Upper lobe of right lung (tissue), 1 donor: ENCODE data around the gene SMG7. TPM values are rescaled to one million over a fixed set of nuclear protein-coding genes. Genes with fewer than 3 reads are reported as not detected.
A peak's percentile ranks its signal among the peaks of the same experiment; 100 is the strongest.
"Not testable (repeated sequence)": the region's sequence is repeated elsewhere in the genome, so short reads cannot be mapped to it uniquely, and the experiment has no call there.

ENCODE experiments used
- ATAC-seq: fragments of 200-7000 bp; cut with Tn5 transposase; one replicate; pipeline ENCODE4 v1.9.1; 2020; ENCODE audit warnings: mild to moderate bottlenecking, moderate library complexity
- DNase-seq: peaks from one replicate; pipeline ENCODE4 v3.0.0-alpha.2; 2020
- H3K27ac ChIP-seq: fragments of 200-600 bp; one replicate; pipeline ENCODE4 v1.8.0; 2022
- H3K27me3 ChIP-seq: fragments of 200-600 bp; one replicate; pipeline ENCODE4 v1.8.0; 2022; ENCODE audit warnings: mild to moderate bottlenecking
- H3K36me3 ChIP-seq: fragments of 200-600 bp; one replicate; pipeline ENCODE4 v1.8.0; 2022
- H3K4me1 ChIP-seq: fragments of 200-600 bp; one replicate; pipeline ENCODE4 v1.8.0; 2022
- H3K4me3 ChIP-seq: fragments of 200-600 bp; one replicate; pipeline ENCODE4 v1.8.0; 2022; ENCODE audit warnings: mild to moderate bottlenecking
- H3K9me3 ChIP-seq: fragments of 200-600 bp; one replicate; pipeline ENCODE4 v1.8.0; 2022
- intact Hi-C: fragments of 100-400 bp; cut with DNase I; formaldehyde crosslinking; loops from one replicate; pipeline ENCODE4 v1.11.0; 2022
- long read RNA-seq: library from polyadenylated mRNA; unstranded; transcript quantifications from one replicate; pipeline ENCODE4 v2.0.0, GENCODE V29; 2021
- total RNA-seq: library from RNA; stranded (reverse); fragmentation: NEBNext Ultra II Directional; extraction: Animal tissue kit (Norgen Biotek cat#: 25700); gene quantifications from one replicate; pipeline ENCODE4 v1.2.1, GENCODE V29; 2021
- TF ChIP-seq, protein P1 (sequence below): fragments of 200-600 bp; IDR thresholded peaks from one replicate; pipeline ENCODE4 v1.8.0; 2022; ENCODE audit warnings: antibody characterized with exemption
- donor health status: DM: no; HTN: yes; CAD: no; lungs with severe emphysema.

The SMG7 gene, protein sequence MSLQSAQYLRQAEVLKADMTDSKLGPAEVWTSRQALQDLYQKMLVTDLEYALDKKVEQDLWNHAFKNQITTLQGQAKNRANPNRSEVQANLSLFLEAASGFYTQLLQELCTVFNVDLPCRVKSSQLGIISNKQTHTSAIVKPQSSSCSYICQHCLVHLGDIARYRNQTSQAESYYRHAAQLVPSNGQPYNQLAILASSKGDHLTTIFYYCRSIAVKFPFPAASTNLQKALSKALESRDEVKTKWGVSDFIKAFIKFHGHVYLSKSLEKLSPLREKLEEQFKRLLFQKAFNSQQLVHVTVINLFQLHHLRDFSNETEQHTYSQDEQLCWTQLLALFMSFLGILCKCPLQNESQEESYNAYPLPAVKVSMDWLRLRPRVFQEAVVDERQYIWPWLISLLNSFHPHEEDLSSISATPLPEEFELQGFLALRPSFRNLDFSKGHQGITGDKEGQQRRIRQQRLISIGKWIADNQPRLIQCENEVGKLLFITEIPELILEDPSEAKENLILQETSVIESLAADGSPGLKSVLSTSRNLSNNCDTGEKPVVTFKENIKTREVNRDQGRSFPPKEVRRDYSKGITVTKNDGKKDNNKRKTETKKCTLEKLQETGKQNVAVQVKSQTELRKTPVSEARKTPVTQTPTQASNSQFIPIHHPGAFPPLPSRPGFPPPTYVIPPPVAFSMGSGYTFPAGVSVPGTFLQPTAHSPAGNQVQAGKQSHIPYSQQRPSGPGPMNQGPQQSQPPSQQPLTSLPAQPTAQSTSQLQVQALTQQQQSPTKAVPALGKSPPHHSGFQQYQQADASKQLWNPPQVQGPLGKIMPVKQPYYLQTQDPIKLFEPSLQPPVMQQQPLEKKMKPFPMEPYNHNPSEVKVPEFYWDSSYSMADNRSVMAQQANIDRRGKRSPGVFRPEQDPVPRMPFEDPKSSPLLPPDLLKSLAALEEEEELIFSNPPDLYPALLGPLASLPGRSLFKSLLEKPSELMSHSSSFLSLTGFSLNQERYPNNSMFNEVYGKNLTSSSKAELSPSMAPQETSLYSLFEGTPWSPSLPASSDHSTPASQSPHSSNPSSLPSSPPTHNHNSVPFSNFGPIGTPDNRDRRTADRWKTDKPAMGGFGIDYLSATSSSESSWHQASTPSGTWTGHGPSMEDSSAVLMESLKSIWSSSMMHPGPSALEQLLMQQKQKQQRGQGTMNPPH
- 65.9 TPM for total RNA-seq
- long read RNA-seq, partial matches to known transcripts, result 26 of 36 reads
- long read RNA-seq, other reads (novel, unspliced or antisense), result 10 of 36 reads

DNA sequence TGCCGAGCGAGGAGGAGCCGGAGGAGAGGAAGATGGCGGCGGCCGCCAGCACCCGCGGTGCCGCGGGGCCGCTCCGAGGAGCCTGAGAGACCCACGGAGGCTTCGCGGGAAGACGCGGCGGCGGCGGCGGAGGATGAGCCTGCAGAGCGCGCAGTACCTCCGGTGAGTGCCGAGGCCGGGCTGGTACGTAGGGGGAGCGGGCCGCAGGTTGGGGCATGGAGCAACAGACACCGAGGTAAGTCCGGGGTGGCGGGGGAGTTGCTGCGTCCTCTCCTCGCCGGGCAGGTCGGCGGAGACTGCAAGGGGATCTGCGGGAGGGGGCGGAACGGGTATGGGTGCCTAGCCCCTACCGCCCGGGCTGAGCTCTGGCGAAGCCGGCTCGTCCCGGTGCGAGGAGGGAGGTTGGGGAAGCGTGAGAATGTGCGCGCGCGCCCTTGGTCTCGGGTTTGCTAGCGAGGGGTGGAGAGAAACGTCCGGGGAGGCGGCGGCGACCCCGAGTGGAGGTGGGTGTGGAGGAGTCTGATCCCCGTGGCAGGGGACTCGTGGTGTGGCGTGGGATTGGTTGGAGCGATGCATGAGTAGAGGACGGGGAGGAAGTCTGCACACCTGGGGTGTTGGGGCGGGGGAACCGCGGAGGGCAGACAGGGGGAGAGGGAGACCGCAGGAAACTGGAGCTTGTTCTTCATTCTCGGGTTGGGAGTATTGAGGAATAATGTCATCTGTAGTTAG lies at the start of gene SMG7:
Gene SMG7 (plus strand): TSS at position 12 of the 729 bp plus-strand sequence. CDS start 122 bp downstream, at position 134.
- H3K27ac ChIP-seq, result peak within 1 kb of the TSS; percentile 99
- peak; percentile 84 for DNase-seq
- TF ChIP-seq, protein P1, sequence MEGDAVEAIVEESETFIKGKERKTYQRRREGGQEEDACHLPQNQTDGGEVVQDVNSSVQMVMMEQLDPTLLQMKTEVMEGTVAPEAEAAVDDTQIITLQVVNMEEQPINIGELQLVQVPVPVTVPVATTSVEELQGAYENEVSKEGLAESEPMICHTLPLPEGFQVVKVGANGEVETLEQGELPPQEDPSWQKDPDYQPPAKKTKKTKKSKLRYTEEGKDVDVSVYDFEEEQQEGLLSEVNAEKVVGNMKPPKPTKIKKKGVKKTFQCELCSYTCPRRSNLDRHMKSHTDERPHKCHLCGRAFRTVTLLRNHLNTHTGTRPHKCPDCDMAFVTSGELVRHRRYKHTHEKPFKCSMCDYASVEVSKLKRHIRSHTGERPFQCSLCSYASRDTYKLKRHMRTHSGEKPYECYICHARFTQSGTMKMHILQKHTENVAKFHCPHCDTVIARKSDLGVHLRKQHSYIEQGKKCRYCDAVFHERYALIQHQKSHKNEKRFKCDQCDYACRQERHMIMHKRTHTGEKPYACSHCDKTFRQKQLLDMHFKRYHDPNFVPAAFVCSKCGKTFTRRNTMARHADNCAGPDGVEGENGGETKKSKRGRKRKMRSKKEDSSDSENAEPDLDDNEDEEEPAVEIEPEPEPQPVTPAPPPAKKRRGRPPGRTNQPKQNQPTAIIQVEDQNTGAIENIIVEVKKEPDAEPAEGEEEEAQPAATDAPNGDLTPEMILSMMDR, result no peak
- no peaks in the 10 kb centered on the region for H3K36me3 ChIP-seq
- H3K9me3 ChIP-seq, result no peaks in the 10 kb centered on the region
- intact Hi-C loops, result no loop called here
- H3K4me1 ChIP-seq, result peaks cover 15% of the 10 kb centered on the region
- peak; percentile 1 for ATAC-seq
- H3K4me3 ChIP-seq, result peak within 1 kb of the TSS; percentile 93
- H3K27me3 ChIP-seq, result no peaks in the 10 kb centered on the region

DNA sequence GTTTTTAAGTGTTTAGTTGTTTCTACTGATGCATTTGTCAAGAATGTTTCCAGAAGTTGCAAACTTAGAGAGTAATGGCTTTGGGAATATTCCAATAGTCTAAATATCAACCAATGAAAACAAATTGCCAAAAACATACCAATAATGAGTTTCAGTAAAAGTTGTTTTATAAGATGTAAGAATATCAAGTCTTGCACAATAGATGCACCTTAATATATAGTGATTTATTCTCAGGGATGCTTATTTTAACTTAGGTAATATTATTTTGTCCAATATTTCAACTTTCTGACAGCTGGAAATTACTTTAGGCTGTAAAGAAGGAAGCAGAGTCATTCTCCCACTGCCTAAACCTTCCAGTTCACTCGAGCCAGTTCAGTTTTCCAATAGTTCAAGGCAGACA lies 48.8 kb upstream of the SMG7 start:
- ATAC-seq (no peak), DNase-seq (no peak)
- Histone ChIP-seq H3K27me3 (peaks cover 22% of the 10 kb centered on the region), H3K4me3 (no peak overlapping the region), H3K36me3 (no peaks in the 10 kb centered on the region), H3K27ac (no peak overlapping the region), H3K9me3 (no peaks in the 10 kb centered on the region), H3K4me1 (no peaks in the 10 kb centered on the region)
- TF ChIP-seq, protein P1, result no peak
- intact Hi-C loops, result no loop called here

DNA sequence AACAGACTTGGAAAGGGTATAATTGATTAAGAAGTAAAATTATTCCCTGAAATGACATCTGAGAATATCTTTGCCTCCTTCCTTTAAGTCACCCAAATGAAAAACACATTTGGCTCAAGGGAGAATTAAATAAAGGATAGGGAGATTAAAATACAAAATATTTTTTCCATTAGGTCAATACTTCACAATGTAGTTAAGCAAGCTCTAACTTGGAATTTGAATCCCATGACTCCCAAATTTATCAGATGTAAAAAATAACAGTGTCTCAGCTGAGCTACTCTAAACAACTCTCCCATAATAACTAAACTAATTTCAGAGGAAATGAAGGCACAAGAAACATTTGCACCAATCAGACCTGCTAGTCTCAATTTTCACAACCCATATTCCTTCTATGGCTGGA lies 47.6 kb upstream of the SMG7 start:
- Histone ChIP-seq H3K36me3 (no peaks in the 10 kb centered on the region), H3K4me3 (no peak overlapping the region), H3K9me3 (no peaks in the 10 kb centered on the region), H3K4me1 (no peaks in the 10 kb centered on the region), H3K27me3 (peaks cover 10% of the 10 kb centered on the region), H3K27ac (no peak overlapping the region)
- ATAC-seq (no peak), DNase-seq (no peak)
- TF ChIP-seq, protein P1, result no peak
- intact Hi-C loops, result no loop called here

DNA sequence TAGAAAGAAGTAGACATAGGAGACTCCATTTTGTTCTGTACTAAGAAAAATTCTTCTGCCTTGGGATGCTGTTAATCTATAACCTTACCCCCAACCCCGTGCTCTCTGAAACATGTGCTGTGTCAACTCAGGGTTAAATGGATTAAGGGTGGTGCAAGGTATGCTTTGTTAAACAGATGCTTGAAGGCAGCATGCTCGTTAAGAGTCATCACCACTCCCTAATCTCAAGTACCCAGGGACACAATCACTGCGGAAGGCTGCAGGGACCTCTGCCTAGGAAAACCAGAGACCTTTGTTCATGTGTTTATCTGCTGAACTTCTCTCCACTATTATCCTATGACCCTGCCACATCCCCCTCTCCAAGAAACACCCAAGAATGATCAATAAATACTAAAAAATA lies 44.7 kb upstream of the SMG7 start:
- DNase-seq, H3K36me3 ChIP-seq, H3K27me3 ChIP-seq, intact Hi-C loops, H3K4me3 ChIP-seq, H3K27ac ChIP-seq, H3K9me3 ChIP-seq, ATAC-seq, H3K4me1 ChIP-seq: not testable (repeated sequence)

DNA sequence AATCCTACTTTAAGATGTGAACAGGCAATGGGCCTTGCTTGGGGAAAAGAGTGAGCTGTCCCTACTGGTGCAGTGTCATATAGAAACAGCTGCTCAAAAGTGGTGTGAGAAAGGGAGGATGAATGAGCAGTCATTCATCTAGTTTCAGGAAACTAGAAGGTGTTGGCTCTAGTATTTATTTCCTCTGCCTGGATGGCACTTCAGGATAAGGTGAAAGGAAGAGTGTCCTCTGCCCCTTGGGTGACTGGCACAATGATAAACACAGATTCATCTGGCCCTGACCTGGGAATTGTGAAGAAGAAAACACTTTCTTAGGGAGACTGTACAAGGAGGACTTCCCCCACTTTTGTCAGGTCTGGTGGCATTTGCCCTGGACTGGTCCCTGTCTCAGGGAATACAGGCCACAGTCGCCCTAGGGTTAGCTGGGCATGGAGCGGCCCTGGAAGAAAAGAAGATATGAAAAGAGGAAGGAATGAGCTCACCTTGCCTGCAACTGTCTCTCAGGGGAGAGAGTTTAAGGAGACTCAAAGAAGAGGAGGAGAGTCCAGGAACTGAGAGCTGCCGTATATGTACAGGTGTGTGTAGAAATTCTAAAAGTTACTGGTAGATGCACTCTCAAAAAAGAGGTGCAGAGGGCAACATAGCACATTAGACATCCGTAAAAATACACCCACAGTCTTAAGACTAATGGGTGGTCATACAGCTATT lies 40.3 kb upstream of the SMG7 start:
- intact Hi-C loops, result no loop called here
- no peak for DNase-seq
- no peak overlapping the region for H3K4me3 ChIP-seq
- no peaks in the 10 kb centered on the region for H3K9me3 ChIP-seq
- TF ChIP-seq, protein P1, result no peak
- no peaks in the 10 kb centered on the region for H3K27me3 ChIP-seq
- no peaks in the 10 kb centered on the region for H3K4me1 ChIP-seq
- no peaks in the 10 kb centered on the region for H3K36me3 ChIP-seq
- no peak for ATAC-seq
- no peak overlapping the region for H3K27ac ChIP-seq
